ENCODE data around the gene FAM180A.
"Not testable (repeated sequence)": the region's sequence is repeated elsewhere in the genome, so short reads cannot be mapped to it uniquely, and the experiment has no call there.

The FAM180A gene
- total RNA-seq = 0 reads per million in 2 donors

DNA sequence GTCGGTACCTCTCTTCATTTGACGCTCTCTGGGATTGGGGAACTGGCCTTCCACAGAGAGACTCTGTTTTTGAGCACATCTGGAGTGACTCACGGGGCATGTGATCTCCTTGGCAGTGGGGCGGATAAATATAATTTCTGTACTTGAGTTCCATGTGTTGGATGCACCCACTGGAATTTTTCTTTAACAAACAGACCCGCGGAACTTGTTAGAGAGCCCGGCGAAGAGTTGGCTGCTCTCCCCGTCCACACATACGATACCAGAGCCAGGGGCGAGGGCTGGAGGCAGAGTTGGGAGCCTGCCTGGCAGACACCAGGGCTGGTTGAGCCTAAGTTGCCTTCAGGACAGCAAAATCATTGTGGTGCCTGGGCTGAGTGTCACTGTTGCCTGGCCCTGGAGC lies at the start of gene FAM180A:
TSS of gene FAM180A (minus strand) at position 44 of the 400 bp plus-strand sequence. CDS start 233 bp downstream, outside the sequence.
- DNase-seq = no peak

DNA sequence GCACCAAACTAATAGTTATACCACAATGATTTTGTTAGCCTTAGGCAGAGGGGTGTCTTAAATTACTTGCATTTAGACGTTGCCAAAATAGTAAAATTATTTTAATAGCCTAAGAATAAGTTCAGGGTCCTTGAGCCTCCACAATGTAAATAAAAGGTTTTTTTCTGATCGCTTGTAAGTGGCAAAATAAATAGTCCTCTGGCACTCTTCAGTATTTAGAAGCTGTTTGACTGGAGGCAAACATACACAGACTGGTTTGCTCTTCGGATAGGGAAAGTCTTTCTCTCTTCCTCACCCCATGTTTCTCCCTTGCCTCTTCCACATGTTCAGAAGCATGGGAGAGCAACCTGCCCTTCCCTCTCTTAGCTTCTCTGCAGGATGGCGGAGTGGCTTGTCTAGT lies 49.5 kb upstream of the FAM180A start:
- DNase-seq = no peak

DNA sequence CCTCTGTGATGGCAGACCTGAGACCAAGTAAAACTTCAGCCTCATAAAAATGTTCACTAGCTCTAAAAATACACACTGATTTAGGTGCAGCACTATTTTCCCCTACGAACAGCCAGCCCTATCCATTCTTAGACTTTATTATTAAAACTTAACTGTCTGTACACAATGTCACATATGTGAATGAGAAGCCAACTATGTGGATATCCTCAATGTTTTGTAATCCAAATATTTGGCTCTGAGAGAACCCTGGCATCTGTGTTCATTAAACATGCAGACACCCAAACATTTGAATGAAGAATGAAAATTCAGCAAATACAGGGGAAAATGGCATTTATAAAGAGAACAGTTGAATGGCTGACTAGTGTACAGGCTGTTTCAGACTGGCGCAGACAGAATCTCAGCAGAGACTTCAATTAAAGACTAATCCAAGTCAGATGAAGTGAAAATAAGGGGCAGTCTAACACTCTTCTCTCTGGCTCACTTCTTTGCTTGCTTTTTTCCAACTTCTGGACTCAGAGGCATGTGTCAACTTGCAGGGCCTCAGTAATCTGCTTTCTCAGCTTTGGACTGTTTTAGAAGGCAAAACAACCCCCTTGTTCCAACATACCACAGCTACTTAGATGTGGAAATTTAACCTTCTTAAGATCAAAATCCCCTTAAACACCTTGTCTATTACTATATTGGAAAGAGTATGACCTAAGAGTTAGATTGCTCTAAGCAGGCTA lies 47.4 kb upstream of the FAM180A start:
- DNase-seq = no peak

DNA sequence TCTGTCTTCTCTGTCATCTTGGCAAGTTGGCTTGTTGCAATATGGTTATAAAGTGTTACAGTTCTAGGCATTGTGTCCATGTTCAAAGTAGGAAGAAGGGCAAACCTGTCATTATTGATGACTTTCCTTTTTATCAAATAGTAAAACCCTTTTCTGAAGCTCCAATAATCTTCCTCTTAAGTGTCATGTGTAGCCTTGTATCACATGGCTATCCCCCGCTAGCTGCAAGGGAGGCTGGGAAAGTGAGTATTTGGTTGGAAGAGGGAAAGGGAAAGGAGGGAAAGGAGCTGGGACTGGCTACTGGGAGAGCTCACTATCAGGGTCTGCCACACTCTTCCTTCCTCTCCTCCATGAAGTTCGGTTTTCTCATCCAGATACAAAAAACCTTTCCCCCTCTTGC lies 45.2 kb upstream of the FAM180A start:
- DNase-seq = no peak

DNA sequence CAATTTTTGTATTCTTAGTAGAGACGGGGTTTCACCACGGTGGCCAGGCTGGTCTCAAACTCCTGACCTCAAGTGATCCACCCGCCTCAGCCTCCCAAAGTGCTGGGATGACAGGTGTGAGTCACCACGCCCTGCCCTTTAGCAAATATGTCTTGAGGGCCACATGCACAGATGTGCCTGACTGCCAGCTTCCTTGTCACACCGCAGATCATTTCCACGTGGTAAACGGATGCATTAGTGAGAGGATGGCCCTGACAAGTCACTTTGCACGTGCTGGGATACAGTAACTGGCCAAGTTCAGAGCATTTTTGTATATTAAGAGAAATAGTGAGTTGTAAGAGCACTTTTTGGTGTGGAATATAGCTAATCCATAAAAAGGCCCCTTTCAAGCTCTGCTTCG lies 44.3 kb upstream of the FAM180A start:
- no peak for DNase-seq

DNA sequence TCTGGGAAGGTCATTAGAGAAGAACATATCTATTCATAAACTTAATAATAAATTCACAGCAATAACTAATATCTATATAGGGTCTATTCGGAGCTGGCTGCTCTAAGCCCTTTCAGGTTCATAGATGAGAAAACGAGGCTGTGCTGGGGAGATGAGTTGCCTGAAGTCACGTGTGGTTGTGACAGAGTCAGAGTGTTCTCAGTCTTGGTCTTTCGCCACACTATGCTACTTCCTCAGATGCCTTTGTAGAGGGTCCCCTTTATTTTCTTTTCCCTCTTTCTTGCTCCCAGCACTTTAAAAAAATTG lies 43.7 kb upstream of the FAM180A start:
- no peak for DNase-seq

DNA sequence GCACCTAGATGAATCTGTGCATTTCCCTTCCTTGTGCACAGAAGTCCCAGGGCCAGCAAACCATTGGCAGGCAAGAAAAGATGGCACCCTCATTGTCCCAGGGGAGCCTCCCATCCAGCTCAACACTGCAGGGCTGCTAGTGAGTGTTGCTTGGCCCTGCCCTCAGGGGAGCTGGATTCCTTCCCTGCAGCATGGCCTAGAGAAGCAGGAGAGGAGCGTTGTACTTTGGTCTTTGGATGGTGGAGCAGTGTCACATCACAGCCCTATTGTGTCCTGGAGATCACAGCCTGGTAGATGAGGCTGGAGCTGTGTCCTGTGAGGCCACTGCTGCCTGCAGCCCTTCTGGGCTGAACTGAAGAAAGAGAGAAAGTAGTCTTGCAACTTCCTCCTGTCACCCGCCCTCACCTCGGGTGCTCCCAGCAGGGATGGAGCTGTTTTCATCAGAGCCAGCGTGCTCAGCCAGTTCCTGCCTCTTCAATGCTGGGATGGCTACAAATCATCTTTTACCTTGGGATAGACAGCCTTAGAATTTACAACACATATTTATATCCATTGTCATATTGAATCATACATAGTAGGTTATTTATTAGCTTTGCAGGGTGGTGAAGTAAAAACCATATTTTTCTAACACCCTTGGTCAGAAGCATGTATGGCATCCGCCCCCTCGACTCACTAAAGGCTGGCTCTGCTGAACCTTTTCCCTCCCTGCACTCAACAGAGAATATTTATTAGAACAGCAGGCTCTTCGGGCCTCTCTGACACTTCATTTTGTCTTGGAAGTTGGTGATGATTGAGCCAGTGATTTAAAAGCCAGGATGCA lies 43.1 kb upstream of the FAM180A start:
- no peak for DNase-seq

DNA sequence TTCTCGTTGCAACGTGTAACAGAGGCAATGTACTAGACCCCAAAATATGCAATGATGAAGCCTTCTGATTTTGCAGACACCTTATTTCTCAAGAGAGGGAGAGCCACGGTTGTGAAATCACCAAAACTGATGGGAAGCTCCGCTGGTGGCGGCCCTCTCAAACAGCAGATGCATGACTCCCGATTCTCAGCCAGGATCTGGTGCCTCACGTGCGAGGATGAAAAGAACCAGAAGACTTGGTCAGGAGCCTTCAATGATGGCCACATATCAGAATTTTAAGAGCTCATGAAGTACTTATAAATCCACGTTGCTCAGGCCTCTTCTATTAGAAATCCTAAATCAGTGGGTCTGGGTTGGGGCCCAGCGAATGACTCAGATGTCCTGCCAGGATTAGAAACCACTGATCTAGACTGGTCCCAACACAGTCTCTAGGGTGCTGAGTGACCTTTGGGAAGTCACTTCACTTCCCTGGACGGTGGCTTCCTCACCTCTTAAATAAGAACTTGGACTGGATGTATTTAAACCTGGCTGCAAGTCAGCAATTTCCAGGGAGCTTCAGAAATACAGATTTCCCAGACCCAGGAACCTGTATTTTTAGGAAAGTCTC lies 41.9 kb upstream of the FAM180A start:
- DNase-seq = no peak

DNA sequence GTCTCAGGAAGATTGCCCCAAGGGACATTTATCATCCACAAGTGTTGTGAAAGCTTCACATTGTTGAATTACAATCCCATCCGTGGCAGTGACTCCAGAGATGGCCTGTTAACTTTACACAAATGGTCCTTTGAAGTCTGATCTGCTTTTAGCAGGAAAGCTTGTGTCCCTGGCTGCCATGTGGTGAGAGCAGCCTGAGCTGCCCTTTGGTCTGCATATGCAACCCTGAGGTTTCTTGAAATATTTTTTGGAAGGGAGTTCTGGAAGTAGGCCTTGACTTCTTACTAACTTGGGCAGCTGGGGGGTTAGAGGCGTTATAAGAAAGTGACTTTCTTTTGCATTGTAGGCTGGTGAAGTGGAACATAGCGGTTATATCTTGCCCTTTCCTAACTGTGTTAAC lies 41.3 kb upstream of the FAM180A start:
- DNase-seq = no peak

DNA sequence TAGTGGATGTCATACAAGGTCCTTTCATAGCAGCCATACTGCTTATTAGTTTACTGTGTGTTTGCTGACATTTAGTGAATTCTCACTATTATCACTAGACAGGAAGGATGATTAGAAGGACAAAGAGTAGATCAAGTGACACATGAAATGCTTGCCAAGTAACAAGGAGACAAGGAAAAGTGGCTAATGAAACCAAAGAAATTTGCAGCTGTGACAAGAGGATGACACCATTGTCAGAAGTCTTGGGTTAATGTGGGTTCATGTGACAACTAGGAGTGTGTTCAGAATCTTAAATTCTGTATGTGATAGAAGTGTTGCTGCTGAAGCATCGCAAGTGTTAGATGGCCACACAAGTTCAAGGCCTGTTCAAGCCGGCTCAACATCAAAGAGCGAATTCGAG lies 40.8 kb upstream of the FAM180A start:
- DNase-seq = no peak

DNA sequence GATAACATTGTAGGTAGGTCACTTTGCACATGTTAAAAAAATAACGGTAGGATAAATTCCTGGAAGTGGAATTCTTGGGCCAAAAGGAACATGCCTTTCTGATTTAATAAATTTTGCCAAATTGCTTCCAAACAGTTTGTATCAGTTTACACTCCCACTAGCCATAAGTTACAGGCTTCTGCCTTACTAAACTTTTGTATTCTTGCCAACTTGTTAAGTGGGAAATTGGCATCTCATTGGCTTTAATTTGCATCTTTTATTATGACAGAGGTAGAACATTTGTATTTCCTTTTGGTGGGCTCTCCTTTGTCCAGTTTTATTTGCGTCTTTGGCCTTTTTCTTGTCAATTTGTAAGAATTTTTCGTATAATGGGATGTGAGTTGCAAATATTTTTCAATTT lies 38.3 kb upstream of the FAM180A start:
- DNase-seq = no peak

DNA sequence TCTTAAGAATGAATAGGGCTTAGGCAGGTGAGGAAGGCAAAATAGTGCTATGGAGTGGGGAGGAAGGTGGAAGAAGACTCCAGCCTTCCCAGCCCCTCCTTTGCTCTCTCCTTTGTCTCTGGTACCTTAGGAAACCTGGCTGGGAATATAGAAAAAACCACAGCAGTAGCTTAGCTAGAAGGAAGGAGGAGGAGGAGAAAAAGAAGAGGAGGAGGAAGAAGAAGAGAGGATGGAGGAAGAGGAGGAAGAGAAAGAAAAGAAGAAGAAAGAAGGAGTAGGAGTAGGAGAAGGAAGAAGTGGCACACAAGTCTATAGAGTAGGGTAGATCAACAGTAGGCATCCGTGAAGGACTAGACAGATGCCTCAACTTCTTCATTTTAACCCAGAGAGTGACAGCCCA lies 36.5 kb upstream of the FAM180A start:
- no peak for DNase-seq

DNA sequence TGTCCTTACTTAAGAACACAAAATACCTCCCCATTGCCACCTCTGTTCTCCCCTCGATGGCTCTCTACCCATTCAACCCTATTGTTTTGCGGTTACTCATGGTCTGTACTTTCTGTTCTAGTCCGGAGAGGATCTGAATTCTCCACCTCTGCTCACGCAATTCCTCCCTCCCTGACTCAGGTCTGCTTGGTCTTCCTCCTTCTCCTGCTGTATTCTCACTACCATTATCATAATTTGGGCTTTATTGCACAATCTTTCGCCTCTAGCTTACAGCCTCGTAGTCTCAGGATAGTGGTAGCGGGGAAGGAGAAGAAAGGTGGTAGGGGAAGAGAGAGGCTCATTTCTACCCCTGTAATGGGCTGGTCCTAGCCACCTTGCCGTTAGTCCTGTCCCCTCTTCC lies 35.4 kb upstream of the FAM180A start:
- DNase-seq = no peak

DNA sequence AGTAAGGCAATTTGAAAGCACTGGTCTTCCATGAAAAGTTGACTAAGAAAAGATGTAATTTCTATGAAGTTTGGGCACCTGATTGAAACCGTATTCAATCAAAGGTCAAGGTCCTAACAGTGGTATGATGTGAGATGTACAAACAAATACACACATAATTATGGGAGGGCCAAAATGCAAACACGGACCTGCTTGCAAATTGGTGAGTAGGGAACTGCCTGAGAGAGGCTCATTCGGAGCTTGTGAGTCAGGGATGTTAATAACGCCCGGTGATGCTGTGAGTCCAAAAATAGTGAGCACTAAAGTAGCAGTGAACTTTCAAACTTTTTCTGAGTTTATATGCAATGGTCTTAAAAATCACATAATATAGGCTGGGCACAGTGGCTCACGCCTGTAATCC lies 34.2 kb upstream of the FAM180A start:
- no peak for DNase-seq

DNA sequence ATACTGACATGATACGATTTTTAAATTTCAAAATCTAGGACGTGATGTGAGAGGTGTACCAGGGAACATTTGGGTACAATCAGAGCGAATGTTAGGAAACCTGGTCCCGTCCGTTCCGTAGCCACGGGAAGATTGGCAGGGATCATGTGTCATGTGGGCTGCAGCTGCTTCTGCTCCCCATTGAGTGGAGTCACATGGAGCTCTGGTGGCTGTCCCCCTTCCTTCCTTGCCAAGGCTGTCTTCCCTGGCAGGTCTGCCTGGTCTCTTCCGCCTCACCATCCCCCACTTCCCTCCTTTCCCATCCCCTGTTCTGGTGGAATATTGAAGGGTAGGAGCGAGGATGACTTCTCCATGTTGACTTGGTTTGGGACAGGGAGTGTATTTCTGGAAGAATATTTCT lies 33.8 kb upstream of the FAM180A start:
- DNase-seq = no peak

DNA sequence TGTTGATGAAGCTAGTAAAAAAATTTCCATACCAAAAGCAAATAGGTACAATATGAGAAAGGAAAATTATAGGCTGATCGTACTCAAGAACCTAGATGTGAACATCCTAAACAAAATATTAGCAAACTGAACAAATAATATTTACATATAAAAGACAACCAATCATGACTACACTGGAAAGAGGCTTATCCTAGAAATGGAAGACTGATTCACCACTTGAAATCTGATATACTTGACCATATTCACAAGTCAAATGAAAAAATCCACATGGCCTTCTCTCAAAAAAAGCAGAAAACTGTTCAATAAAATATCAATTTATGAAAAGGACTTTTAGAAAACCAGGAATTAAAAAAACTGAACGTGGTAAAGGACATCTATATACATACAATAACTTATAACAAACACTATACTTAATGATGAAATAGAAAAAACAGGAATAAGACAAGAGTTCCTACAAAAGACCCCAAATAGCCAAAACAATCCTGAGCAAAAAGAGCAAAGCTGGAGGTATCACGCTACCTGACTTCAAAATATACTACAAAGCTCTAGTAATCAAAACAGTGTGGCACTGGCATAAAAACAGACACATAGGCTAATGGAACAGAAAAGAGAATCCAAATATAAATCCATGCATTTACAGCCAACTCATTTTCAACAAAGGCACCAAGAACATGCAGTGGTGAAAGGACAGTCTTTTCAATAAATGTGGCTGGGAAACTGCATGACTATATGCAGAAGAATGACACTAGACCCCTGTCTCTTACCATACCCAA lies 29.2 kb upstream of the FAM180A start:
- DNase-seq = no peak

DNA sequence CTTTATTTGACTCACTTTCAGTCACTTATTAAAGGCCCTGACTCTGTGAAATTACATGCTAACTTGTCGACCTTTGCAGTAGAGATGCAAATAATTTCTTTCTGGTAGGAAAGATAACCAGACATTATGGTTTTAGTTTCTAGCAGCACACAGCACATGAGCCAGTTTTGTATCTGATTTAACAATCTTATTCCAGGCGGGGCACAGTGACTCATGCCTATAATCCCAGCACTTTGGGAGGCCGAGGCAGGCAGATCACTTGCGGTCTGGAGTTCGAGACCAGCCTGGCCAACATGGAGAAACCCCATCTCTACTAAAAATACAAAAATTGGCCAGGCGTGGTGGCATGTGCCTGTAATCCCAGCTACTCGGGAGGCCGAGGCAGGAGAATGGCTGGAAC lies 27.3 kb upstream of the FAM180A start:
- DNase-seq = not testable (repeated sequence)

DNA sequence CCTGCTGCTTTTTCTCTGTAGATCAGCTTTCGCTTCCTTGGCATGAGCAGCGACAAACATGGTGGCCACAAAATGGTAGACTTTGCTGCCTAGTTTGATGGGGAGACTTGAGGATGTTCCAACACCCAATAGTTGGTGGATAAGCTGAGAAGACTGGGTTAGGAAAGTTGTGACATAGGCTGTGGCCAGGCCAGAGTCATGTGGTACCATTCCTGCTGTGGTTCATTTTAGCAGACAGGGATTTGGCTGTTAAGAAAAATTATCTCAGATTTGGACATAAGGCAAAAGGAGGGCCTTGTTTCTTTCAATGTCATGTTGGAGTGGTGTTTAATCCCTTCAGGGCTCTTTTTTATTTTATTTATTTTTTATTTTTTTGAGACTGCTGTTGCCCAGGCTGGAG lies 26.6 kb upstream of the FAM180A start:
- DNase-seq = no peak

DNA sequence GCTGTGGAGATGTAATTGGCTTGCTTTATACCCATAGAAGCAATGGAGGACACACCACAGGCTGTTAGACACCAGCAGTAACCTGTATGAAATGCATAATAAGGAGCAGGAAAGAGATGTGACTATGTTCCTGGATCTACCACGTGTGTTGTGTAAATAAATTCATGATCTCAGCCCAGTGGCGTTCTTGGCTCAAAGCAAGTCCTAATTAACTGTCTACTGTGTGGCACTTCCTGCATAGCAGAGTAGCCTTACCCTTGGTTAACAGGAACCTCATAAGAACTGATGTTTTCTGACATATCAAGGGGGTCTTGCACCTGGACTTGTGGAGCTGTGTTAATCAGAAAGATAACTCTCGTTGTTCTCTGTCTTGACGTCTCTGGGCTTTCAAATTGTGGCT lies 25.7 kb upstream of the FAM180A start:
- DNase-seq = no peak

DNA sequence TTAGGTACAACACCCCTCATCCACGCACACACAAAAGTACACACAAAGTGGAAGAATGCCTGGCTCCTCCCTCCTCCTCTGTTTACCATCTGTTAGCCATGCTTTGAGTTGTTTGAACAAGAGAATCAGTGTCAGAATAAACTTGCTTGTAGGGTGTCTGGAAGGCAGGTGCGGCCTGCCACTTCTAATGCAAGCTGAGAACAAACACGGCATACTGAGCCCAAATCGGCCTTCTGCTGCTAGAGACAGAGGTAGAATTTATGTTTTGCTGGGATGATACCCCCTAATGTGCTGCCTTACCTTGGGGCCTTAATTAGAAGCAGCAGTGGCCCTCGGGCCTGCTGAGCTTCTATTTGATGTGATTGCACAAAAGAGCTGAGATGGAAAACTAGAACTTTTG lies 24.9 kb upstream of the FAM180A start:
- DNase-seq = no peak

DNA sequence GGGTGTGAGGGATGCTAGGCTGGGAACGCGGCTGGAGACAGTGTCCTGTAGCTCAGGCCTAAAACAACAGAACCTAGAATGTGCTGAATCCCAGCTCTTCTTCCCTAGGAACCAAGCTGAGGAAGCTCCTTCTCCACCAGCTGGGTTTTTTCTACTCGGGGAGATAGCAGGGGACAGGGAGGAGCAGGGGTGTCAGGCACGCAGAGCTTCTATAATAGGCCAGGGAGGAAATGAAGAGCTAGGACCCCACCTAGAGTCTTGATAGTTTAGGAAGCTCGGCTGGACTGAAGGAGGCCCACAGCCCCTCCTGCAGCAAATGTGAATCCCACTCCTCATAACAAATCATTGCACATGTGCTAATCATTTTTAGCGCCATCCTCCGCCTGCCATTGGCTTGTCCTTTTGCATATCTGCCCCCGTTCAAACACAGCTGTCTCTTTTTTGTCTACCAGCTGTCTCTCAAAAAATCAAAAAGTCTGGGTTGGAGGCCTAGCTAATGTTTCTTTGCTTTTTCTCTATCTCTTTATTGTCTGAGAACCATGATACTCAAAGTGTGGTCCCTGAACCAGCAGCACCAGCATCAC lies 24.1 kb upstream of the FAM180A start:
- DNase-seq = no peak

DNA sequence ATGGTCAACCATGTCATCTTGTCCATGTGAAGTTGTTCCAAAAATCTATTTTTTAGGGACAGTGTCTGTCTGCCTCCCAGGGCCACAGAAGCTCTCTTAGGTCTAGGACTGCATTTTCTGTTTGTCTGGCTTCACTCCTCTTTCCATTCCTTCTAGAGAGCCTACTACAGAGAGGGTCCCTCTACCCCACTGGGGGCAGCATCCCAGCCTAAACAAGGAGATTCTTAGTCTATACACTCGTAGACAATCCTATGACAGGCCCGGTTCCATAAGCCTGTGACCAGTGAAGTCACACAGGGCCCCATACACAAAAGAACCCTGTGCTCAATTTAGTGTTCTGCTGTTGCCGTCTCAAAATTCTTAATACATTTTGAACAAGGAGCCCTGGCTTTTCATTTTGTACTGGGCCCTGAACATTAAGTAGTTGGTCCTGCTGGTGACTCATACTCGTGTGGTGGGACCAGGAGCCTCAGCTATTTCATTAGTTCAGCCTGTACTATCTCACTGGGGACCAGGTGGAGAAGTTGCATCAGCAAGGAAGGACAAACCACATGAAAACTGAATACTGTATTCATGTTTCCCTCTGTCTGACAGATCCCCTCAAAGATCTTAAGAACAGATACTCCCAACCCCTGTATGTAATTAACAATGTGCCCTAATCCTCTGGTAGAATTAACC lies 23.5 kb upstream of the FAM180A start:
- DNase-seq = no peak
